Peyer's patch (tissue), 4 donors: ENCODE data around the gene PRR35. TPM values are rescaled to one million over a fixed set of nuclear protein-coding genes. Genes with fewer than 3 reads are reported as not detected.

ENCODE experiments used
- DNase-seq, 3 donors: peaks; one replicate each; pipeline ENCODE4 v3.0.0-alpha.2; 2017 to 2019
- H3K27ac ChIP-seq, 4 donors: fragments of 200-600 bp; sonication (generic); one replicate each; pipeline ENCODE4 v1.5.1; 2016 to 2019
- H3K27me3 ChIP-seq, 2 donors: fragments of 200-600 bp; sonication (generic); one replicate each; pipeline ENCODE4 v1.5.1; 2019
- H3K36me3 ChIP-seq, 3 donors: fragments of 200-600 bp; sonication (generic); one replicate each; pipeline ENCODE4 v1.5.1; 2016 to 2019
- H3K4me1 ChIP-seq, 4 donors: fragments of 200-600 bp; sonication (generic); one replicate each; pipeline ENCODE4 v1.5.1; 2016 to 2019
- H3K4me3 ChIP-seq, 4 donors: fragments of 200-600 bp; sonication (generic); 1 replicate in 3 of 4; 2 replicates in 1 of 4; pipeline ENCODE4 v1.5.1; 2016 to 2019; ENCODE audit warnings: mild to moderate bottlenecking in 1 of 4
- H3K9me3 ChIP-seq, 4 donors: fragments of 200-600 bp; sonication (generic); one replicate each; pipeline ENCODE4 v1.5.1; 2016 to 2019; ENCODE audit warnings: mild to moderate bottlenecking in 1 of 4
- CTCF ChIP-seq, 6 experiments: fragments of 450-650 bp in 4 of 6; fragments of 200-600 bp in 2 of 6; sonication (generic) in 1 of 6; IDR thresholded peaks; one replicate each; pipeline ENCODE4 v1.5.1; 2017 to 2019; ENCODE audit warnings: antibody characterized with exemption in 6 of 6, mild to moderate bottlenecking in 3 of 6, moderate library complexity in 1 of 6
- POLR2A ChIP-seq, 2 donors: fragments of 450-650 bp; IDR thresholded peaks; one replicate each; pipeline ENCODE4 v1.5.1; 2017; ENCODE audit warnings: antibody characterized with exemption in 2 of 2, mild to moderate bottlenecking in 2 of 2, moderate library complexity in 2 of 2
- total RNA-seq, 4 donors: library from RNA; depleted of rRNA; stranded (reverse); fragments of >200 nt; gene quantifications; one replicate each; pipeline ENCODE4 v1.1.0, GENCODE V29; 2016

PRR35 gene
- total RNA-seq, 4 donors from 2014 or later, result not detected

- peak overlapping the region; percentile 56 to 96 (median 82) for H3K4me3 ChIP-seq
- H3K9me3 ChIP-seq, result no peaks in the 10 kb centered on the region
- TF ChIP-seq CTCF (IDR thresholded peaks at IDR 0.05), result peak in 2 of 6 experiments; percentile 2 to 11
- peak; percentile 92 to 97 for TF ChIP-seq POLR2A (IDR thresholded peaks at IDR 0.05)
- DNase-seq, result peak; percentile 99
- no peaks in the 10 kb centered on the region for H3K27me3 ChIP-seq
- H3K36me3 ChIP-seq, result no peaks in the 10 kb centered on the region
- peak overlapping the region; percentile 96 to 99 (median 98) for H3K27ac ChIP-seq
- peaks cover 12 to 42% (median 20%) of the 10 kb centered on the region in 4 donors for H3K4me1 ChIP-seq
Observed at GRCh38 chr16:588889-589657, 28.9 kb downstream of the PRR35 start.

- no peaks in the 10 kb centered on the region for H3K9me3 ChIP-seq
- no peaks in the 10 kb centered on the region for H3K27me3 ChIP-seq
- H3K36me3 ChIP-seq, result no peaks in the 10 kb centered on the region
- TF ChIP-seq POLR2A (IDR thresholded peaks at IDR 0.05) (no peak), CTCF (IDR thresholded peaks at IDR 0.05) (peak in 1 of 6 experiments; percentile 26)
- peak; percentile 99 for DNase-seq
- peak within 1 kb of the TSS; percentile 96 to 99 (median 98) for H3K27ac ChIP-seq
- H3K4me3 ChIP-seq, result peak within 1 kb of the TSS; percentile 92 to 96 (median 94)
- H3K4me1 ChIP-seq, result peaks cover 12 to 49% (median 20%) of the 10 kb centered on the region in 4 donors
Observed at GRCh38 chr16:589658-590187, 29.5 kb downstream of the PRR35 start, which contains the start of gene RAB40C. TSS of gene RAB40C (plus strand) at chr16:590066. CDS start at chr16:590292, 226 bp downstream.

- H3K27ac ChIP-seq, result peak overlapping the region; percentile 81 to 99 (median 86)
- H3K9me3 ChIP-seq, result no peaks in the 10 kb centered on the region
- no peaks in the 10 kb centered on the region for H3K36me3 ChIP-seq
- H3K4me1 ChIP-seq, result peaks cover 12 to 55% (median 20%) of the 10 kb centered on the region in 4 donors
- DNase-seq, result no peak
- H3K27me3 ChIP-seq, result no peaks in the 10 kb centered on the region
- peak overlapping the region; percentile 92 to 96 (median 94) for H3K4me3 ChIP-seq
- peak; percentile 53 to 87 for TF ChIP-seq POLR2A (IDR thresholded peaks at IDR 0.05)
- TF ChIP-seq CTCF (IDR thresholded peaks at IDR 0.05), result peak in 3 of 6 experiments; percentile 20 to 25 (median 21)
Observed at GRCh38 chr16:590188-590814, 30.1 kb downstream of the PRR35 start.

- DNase-seq, result no peak
Observed at GRCh38 chr16:590815-591200, 30.6 kb downstream of the PRR35 start.

More at GRCh38 chr16:590815-591200, 30.6 kb downstream of the PRR35 start:
- Histone ChIP-seq H3K9me3 (no peaks in the 10 kb centered on the region), H3K4me3 (peak overlapping the region; percentile 92 to 96 (median 94)), H3K27me3 (no peaks in the 10 kb centered on the region), H3K36me3 (no peaks in the 10 kb centered on the region), H3K4me1 (peaks cover 12 to 57% (median 20%) of the 10 kb centered on the region in 4 donors), H3K27ac (peak overlapping the region; percentile 81 to 99 (median 86))
- TF ChIP-seq POLR2A (IDR thresholded peaks at IDR 0.05) (no peak), CTCF (IDR thresholded peaks at IDR 0.05) (no peak)
